CD4-positive, alpha-beta T cell treated with Interleukin-10 for 1 hour (primary cell): ENCODE measurements around the gene HLA-A.
"Not testable (repeated sequence)": the region's sequence is repeated elsewhere in the genome, so short reads cannot be mapped to it uniquely, and the experiment has no call there.

Source experiments
- DNase-seq: peaks from one replicate; pipeline ENCODE4 v3.0.0-alpha.2; 2020

HLA-A gene

GRCh38 chr6:29942275-29943052 lies at the start of gene HLA-A:
Gene HLA-A, plus strand, starts transcription at chr6:29942532. Its CDS starts 22 bp downstream, at chr6:29942554.
- DNase-seq, result peak; percentile 98

- DNase-seq, result no peak
Observed at GRCh38 chr6:29892696-29893095, 49.6 kb upstream of the HLA-A start.

- DNase-seq, result no peak
Observed at GRCh38 chr6:29899281-29899680, 43.1 kb upstream of the HLA-A start.

- DNase-seq, result no peak
Observed at GRCh38 chr6:29905286-29905685, 37.0 kb upstream of the HLA-A start.

- DNase-seq, result no peak
Observed at GRCh38 chr6:29907637-29908340, 34.5 kb upstream of the HLA-A start.

- DNase-seq, result no peak
Observed at GRCh38 chr6:29908341-29908662, 34.0 kb upstream of the HLA-A start.

- no peak for DNase-seq
Observed at GRCh38 chr6:29908710-29909109, 33.6 kb upstream of the HLA-A start.

GRCh38 chr6:29909985-29910384 lies 32.3 kb upstream of the HLA-A start:
- no peak for DNase-seq

GRCh38 chr6:29912840-29913239 lies 29.5 kb upstream of the HLA-A start:
- DNase-seq, result no peak

- DNase-seq, result no peak
Observed at GRCh38 chr6:29916741-29917140, 25.6 kb upstream of the HLA-A start.

- DNase-seq, result peak; percentile 15
Observed at GRCh38 chr6:29917857-29918256, 24.5 kb upstream of the HLA-A start.

- DNase-seq, result no peak
Observed at GRCh38 chr6:29919506-29920445, 22.6 kb upstream of the HLA-A start.

- DNase-seq, result no peak
Observed at GRCh38 chr6:29924287-29924686, 18.0 kb upstream of the HLA-A start.

- DNase-seq, result peak; percentile 44
Observed at GRCh38 chr6:29924731-29925130, 17.6 kb upstream of the HLA-A start.

GRCh38 chr6:29925321-29925720 lies 17.0 kb upstream of the HLA-A start:
- no peak for DNase-seq

- DNase-seq, result no peak
Observed at GRCh38 chr6:29925727-29926412, 16.5 kb upstream of the HLA-A start.

- DNase-seq, result peak; percentile 93
Observed at GRCh38 chr6:29926413-29927274, 15.7 kb upstream of the HLA-A start.

- DNase-seq, result no peak
Observed at GRCh38 chr6:29927275-29927569, 15.1 kb upstream of the HLA-A start.

GRCh38 chr6:29927841-29928388 lies 14.4 kb upstream of the HLA-A start:
- DNase-seq, result no peak

GRCh38 chr6:29930047-29930446 lies 12.3 kb upstream of the HLA-A start:
- not testable (repeated sequence) for DNase-seq

- no peak for DNase-seq
Observed at GRCh38 chr6:29933955-29934354, 8.4 kb upstream of the HLA-A start.
